Measurements from ENCODE around the gene ARMC2.
"Not testable (repeated sequence)": the region's sequence is repeated elsewhere in the genome, so short reads cannot be mapped to it uniquely, and the experiment has no call there.

ARMC2 gene

DNA sequence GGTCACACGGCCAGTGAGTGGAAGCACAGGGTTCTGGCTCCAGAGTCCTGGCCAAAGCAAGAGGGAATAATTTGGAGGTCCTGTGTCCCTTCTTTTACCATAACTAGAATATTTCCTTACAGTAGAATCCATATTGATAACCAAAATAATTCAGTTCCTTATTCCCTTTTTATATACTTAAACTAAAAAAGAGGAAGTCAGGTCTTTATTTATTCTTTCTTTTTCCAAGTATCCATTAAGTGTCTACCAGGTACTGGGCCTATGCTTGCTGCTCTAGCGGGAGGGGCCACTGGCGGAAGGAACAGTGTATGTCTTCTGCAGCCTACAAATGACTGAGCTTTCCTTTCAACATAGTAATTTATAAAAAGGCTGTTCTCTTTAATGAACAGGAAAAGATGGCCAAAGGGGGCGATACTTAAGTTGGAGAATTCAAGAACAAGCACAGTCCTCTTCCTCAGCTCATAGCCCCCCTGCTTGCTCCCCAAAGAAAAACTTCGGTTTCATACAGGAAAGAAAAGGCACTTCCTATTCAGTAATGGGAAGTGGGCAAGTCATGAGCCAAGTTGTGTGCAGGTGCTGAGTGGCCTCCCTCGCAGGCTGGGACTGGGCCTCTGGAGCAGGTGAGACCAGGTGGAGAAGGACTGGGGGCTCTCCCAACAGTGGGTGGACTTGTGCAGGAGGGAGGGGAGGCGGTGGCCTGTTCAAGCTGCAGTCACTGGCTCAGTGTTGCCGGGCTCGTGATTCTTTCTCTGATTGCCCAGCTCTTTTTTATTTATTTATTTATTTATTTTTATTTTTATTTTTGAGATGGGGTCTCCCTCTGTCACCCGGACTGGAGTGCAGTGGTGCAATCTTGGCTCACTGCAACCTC is 110.9 kb downstream of the ARMC2 start:
- no peak for DNase-seq

DNA sequence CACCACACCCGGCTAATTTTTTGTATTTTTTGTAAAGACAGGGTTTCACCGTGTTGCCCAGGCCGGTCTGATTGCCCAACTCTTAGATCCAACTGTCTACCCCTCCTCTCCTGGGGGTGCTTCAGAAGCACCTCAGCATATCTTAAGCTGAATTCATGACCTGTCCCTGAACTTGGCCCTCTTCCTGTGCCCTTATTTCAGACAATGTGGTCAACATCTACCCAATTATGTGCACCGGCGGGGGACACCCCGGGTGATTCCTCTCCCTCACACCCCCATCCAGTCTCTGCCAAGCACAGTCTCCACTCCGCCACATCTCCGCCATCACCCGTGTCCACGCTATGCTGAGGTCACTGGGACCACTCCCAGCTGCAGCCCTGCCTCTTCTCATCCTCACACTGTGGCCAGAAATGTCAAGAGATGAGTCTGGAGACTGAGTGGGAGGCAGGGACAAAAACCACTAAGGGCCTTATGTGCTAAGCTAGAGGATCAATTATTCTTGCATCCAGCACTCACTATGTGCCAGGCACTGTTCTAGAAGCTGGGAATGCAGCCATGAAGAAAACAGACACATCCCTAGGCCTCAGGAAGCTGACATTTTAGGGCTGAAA is 111.9 kb downstream of the ARMC2 start:
- DNase-seq = no peak

DNA sequence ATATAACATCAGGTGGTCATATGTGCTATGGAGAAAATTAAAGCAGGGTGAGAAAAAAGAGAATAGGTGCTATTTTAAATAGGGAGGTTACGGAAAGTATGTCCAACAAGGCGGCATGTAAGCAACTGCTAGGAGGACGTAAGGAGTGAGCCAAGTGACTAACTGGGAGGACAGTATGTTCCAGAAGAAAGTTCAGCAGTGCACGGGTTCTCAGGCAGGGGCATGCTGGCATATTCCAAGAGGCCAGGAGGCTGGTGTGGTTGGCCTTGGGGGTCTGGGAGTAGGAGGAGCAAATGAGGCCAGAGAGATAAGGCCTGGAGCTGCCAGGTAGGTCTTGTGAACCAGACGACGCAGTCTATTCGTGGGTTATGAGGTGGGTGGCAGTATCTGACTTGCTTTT is 112.4 kb downstream of the ARMC2 start:
- no peak for DNase-seq

DNA sequence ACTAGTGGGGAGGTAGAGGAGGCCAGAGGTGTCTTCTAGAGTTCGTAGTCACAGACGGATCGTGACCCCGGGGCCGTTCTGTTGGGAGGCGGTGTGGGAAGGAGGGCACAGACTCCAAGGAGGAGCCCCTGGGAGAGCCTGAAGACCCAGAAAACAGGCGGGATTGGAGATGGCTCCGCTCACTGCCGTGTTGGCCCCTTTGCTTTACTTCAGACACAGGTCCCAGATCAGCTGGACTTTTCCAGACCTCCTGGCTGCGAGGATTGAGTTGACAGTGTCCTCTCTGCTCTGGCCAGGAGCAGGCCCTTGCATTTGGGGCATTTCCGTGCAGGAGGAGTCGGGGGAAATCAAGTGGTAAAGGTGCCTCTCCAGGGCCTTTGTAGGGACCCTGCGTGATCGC is 112.9 kb downstream of the ARMC2 start:
- no peak for DNase-seq

DNA sequence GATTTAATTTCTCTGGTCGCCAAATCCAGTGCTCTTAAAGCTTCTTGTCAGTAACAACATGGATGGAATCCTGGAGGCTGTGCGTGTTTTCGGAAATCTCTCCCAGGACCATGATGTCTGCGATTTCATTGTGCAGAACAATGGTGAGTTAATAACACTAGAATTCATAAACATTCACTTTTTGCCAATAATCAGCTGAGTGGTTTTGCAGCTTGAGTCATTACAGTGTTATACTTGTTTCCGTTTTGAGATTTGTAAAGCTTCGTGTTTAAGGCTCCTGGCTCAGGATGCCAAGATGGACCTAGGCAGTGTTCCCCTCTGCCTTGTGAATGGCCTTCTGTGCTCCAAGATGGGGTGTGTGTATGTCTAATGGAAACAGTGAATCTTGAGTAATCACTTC is 113.8 kb downstream of the ARMC2 start:
- DNase-seq = no peak

DNA sequence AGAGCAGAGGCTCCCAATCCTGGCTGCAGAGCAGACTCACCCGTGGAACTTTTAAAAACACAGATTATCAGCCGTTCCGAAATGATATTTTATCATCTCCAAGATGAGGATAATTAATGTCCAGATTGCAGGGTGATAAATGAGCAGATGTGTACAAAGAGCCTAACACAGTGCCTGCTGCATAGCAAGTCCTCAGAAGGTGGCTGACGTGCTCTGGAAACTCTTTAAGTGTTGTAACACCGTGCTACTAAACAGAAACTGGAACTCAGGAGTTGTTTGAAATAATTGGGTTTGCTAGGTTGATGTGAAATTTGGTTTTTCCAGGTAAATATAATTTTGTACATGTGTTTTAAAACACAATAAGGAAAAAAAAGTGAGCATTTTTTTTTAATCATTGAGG is 118.0 kb downstream of the ARMC2 start:
- no peak for DNase-seq

DNA sequence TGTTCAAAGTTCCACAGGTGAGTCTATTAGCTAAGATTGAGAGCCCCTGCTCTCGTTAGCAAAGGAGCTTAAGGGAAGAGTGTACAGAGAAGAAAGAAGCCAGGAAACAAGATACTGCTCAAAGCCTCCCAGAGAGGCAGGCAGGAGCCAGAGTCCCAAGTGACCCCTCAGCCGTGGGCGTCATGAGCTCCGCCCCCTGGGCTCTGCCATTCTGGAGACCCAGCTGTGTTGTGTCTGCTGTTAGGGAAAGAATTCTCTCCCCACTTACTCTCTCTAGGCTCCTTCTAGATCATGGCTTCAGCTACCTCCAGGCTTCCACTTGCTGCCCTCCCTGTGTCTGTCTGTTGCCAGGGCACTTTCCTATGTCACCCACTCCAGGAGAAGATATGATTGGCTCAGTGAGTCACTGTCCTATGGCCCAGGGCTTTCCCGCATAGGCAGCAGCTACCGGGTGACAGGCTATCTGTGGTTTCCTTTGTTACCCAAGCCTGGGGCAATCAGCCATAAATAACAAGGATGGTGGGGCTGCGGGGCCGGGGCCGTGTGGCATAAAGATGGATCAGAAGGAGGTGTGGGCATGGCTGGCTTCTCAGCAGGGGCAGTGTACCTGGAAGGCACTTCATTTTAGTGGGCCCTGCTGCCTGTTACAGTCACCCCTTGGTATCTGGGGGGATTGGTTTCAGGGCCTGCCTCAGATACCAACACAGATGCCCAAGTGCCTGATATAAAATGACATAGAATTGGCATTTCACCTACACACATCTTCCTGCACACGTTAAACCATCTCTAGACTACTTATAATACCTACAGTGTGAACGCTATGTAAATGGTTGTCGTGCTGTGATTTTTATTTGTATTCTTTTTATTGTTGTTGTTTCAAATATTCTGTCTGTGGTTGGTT is 118.9 kb downstream of the ARMC2 start:
- no peak for DNase-seq

DNA sequence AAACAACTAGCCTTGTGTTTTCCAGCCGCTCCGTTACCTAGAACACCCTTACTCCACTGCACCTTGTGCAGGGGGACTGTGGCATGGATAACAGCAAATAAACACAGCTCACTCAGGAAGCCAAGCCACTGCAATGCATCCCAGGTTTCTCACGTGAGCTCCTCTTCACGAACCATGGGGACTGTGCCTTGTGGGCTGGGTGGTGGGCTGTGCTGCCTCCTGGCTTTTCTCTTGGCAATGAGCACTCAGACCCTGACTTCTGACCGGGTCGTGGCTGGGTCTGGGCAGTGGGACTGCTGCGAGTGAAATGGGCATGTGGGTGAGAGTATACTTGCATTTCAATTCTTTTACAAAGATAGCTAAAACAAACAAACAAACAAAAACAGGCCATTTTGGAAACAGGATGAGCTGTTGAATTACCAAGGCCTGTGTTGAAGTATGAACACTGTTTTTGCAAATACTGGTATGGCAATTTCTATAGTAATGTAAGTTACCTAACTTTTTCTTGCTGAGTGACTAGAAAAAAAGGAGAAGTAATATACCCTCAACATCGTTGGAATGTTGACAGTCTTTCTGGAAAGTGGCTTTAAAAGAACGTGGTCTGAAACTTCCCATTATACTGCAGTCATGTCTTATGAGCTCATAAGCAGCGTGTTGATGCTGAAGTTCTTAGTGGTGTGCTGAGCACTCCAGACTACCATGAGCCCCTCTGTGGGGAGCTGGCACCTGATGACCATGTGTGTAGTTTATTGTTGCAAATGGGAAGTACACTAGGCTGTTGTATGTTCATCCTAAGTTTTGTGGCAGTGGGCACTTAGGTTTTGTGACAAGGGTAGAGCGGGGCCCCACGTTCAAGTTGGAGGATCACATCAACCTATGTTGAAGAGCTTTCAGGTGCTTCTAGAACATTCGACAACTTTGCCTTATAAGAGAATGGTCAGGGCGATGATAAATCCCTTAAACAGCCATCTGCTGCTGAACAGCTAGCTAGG is 120.4 kb downstream of the ARMC2 start:
- no peak for DNase-seq

DNA sequence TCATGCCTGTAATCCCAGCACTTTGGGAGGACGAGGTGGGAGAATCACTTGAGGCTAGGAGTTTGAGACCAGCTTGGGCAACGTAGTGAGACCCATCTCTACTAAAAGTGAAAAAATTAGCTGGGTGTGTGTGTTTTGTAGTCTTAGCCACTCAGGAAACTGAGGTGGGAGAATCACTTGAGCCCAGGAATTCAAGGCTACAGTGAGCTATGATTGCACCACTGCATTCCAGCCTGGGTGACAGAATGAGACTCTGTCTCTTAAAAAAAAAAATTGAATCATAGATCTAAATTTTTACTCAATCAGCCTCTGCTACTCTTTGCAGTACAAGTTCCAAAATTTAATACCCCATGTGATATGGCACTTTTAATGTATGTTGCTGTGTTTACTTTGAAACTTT is 121.6 kb downstream of the ARMC2 start:
- no peak for DNase-seq

DNA sequence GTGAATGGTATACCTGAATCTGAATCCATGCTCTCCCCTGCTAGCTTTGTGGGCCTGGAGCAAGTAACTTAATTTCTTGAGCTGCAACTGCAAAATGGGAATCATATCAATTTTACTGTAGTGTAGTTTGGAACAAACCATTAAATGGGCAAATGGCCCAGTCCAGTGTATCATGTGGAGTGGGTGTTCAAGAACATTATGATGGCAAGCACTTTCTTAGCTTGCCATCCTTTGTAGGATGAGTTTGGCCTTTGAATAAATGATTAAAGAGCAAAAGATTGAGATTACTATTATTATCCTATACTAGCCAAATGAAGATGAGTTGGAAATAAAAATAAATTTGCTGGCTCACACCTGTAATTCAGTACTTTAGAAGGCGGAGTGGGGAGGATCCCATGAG is 126.0 kb downstream of the ARMC2 start:
- no peak for DNase-seq

DNA sequence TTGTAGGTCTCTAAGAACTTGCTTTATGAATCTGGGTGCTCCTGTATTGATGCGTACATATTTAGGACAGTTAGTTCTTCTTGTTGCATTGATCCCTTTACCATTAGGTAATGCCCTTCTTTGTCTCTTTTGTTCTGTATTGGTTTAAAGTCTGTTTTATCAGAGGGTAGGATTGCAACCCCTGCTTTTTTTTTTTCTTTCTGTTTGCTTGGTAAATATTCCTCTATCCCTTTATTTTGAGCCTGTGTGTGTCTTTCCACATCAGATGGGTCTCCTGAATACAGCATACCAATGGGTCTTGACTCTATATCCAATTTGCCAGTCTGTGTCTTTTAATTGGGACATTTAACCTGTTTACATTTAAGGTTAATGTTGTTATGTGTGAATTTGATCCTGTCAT is 130.4 kb downstream of the ARMC2 start:
- not testable (repeated sequence) for DNase-seq

DNA sequence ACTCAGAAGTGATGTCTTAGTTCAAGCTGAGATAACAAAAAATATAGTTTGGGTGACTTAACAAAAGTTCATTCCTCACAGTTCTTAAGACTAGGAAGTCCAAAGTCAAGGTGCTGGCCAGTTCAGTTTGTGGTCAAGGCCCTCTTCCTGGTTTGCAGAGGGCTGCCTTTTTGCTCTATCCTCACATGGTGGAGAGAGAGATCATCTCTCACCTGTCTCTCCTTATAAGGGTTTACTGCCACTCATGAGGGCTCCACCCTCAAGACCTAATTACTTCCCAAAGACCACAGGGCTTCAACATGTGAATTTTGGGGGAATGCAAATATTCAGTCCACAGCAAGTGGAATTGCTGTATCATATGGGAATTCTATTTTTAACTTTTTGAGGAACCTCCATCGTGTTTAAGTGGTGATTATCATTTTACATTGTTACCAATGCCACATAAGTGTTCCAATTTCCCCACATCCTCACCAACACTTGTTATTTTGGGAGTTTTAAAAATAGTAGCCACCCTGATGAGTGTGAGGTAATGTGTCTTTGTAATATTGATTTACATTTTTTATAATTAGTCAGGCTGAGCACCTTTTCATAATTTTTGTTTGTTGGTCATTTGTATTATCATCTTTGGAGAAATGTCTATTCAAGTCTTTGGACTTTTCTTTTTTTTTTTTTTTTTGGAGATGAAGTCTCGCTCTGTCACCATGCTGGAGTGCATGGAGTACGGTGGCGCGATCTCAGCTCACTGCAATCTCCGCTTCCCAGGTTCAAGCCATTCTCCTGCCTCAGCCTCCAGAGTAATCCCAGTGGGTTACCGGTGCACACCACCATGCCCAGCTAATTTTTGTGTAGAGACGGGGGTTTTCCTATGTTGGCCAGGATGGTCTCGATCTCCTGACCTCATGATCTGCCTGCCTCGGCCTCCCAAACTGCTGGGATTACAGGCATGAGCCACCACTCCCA is 134.2 kb downstream of the ARMC2 start:
- DNase-seq = no peak

DNA sequence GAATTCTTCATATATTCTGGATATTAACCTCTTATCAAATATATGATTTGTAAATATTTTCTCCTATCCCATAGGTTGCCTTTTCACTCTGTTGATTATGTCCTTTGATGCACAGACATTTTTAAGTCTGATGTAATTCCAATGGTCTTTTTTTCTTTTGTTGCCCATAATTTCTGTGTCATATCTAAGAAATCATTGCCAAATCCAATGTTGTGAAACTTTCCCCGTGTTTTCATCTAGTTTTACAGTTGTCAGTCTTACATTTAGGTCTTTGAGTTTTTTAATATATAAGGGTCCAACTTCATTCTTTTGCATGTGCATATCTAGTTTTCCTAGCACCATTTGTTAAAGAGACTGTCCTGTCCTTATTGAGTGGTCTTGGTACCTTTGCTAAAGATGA is 134.9 kb downstream of the ARMC2 start:
- no peak for DNase-seq

DNA sequence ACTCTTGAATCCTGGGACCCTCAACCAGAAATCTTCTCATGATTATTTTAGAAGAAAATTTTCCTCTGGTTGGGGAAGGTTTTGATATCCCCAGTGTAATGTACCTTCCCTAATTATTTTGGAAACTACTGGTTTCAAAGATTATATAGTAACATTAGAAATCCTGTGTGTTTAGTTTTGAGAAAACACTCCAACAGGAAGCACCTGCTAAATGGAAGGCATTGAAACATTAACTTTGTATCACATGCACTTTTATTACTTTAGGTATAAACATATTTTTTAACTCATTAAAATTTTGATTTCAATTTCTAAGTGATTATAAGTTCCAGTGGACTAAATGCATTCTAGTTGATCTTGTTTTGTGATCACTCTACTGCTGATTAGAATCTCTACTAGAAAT is 137.1 kb downstream of the ARMC2 start:
- DNase-seq = no peak

DNA sequence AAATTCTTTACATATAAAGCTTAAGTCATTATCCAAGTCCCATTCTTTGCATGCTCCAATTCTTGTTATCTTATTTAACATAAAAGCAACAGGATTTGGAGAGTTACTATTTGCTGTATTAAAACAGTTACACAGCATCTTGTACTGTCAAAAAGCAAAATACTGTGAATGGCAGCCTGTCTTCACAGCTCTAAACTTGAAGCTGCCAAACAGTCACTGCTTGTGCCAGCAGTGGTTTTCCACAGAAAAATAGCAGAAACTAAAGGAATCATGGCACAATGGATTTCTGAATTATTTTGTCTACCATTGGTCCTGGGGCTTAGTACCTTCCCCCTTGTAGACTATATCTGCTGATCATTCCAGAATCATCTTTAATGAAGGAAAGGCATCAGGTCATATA is 138.9 kb downstream of the ARMC2 start:
- no peak for DNase-seq

DNA sequence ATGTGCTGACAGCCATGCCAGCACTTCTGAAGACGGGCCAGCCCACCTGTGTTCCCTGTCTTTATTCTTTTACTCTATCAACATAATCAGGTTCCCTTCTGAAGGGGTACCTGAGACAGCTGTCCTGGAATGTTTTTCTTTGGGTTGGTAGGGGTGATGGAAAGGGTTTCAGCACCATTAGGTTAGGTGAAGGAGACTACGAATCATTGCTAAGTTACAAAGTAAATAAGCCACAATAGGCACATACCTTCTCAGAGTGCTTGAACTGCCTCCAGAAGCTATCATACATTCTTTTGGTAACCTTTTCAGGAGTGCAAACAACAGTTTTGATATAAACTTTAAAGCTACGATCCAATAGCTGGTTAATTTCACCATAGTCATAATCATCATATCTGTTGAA is 140.1 kb downstream of the ARMC2 start:
- DNase-seq = no peak

DNA sequence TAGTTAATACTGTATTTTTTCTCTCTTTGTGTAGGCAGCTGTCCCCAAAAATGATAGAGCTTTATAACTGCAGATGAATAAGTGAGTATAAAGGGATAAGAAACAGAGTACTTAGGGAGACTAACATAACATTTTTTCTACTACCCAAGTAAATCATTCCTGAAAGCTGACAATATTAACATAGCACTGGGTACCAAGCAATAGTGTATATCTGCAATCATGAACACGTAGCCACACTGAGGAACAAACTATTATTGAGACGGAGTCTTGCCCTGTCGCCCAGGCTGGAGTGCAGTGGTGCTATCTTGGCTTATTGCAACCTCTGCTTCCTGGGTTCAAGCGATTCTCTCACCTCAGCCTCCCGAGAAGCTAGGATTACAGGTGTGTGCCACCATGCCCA is 140.5 kb downstream of the ARMC2 start:
- DNase-seq = no peak

DNA sequence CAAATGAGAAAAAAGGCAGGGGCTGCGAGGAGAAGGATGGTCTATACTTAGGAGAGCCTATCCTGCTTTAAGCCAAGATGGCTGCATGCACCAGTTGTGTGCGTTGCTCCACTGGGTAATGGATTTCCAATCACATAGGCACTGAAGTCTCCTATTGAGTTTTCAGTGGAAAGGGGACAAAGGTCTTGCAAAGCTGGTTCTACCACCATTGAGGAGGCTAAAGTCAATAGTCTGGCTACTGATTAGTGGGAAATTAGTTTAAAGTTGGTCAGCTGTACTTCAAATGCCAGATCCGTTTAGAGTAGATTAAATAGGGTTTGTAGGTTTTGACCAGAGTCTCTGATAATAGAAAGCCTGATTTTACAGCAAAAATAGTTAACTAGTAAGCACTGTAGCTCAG is 141.5 kb downstream of the ARMC2 start:
- no peak for DNase-seq

DNA sequence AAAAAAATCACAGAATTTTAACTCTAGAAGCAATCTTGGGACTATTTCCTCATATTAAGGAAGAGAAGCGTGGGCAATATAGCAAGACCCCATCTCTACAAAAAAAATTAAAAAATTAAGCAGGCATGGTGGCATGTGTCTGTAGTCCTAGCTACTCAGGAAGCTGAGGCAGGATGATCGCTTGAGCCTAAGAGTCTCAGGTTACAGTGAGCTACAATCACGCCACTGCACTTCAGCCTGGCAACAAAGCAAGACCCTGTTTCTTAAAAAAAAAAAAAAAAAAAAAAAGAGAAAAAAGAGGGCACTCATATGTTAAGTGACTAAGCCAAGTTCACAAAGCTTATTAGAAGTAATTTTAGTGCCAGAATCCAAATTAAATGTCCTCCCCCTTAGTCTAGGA is 145.7 kb downstream of the ARMC2 start:
- DNase-seq = no peak

DNA sequence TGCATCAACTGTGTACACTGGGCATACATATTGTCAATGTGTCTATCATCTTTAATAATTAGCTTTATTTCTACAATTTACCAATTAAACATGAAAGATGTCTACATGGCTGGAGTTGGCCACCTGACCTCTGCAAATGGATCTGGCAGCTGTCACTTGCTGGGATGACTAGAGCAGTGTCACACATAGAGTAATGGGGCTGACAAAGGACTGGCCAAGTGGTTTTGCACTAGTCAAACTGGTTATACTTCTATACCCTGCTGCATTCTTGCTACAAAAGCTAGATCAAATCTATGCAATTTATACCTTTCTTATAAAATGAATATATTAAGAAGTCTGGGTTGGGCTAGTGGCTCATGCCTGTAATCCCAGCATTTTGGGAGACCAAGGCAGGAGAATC is 147.1 kb downstream of the ARMC2 start:
- no peak for DNase-seq

DNA sequence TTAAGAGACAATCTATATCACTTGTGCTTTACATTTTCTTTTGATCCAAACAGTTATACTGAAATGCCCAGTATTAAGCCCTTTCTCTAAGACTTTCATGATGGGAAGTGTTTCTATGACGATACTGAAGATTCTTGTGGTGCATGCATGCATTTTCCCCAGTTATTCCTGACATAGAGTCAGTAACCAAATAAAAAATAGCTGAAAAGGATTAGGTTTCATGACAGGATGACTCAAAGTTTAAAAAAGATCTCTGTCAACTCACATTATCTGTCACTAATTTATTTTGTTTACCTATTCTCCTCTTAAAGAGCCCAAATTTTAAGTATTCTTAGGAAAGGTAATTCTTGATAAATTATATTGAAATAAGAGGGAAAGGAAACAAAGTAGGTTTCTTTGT is 148.0 kb downstream of the ARMC2 start:
- no peak for DNase-seq
